GM12878 (cell line): Measurements from ENCODE around the gene NPAS3. TPM values are rescaled to one million over a fixed set of nuclear protein-coding genes. Genes with fewer than 3 reads are reported as not detected.

Experiments
- ATAC-seq: fragments of 200-7000 bp; cut with Tn5 transposase; 3 replicates; pipeline ENCODE4 v1.9.1; 2020; ENCODE audit warnings: mild to moderate bottlenecking, moderate library complexity
- BruUV-seq: library from RNA; stranded (reverse); fragments of 400-500 nt; replicated peaks from 2 replicates; lab custom pipeline; 2021; lab: Mats Ljungman, UMichigan
- CTCF ChIA-PET: fragments of 300-600 bp; sonication (Branson Sonifier 250); formaldehyde crosslinking; extraction: SDS; loops from one replicate; lab custom pipeline; 2021; ENCODE audit warnings: inconsistent platforms; lab: Yijun Ruan, JAX
- POLR2A ChIA-PET: fragments of 350-600 bp; formaldehyde crosslinking; extraction: SDS; loops from one replicate; lab custom pipeline; 2021; ENCODE audit warnings: inconsistent platforms; lab: Charles Lee
- RAD21 ChIA-PET: fragments of 300-600 bp; sonication (Branson Sonifier 250); formaldehyde crosslinking; loops from one replicate; lab custom pipeline; 2023; ENCODE audit warnings: antibody characterized with exemption; ENCODE audit not compliant: unreplicated experiment; lab: Charles Lee
- SMC1A ChIA-PET: fragments of 300-600 bp; sonication (Branson Sonifier 250); formaldehyde crosslinking; loops from one replicate; lab custom pipeline; 2023; ENCODE audit not compliant: unreplicated experiment, uncharacterized antibody; lab: Charles Lee
- DNase-seq: peaks from one replicate; pipeline ENCODE4 v3.0.0-alpha.2; 2011; ENCODE audit warnings: low read depth, low spot score
- FAIRE-seq: peaks from 3 replicates; lab custom pipeline; 2011; peaks lifted over from hg19 to GRCh38; lab: Jason Lieb, UNC
- H2AFZ ChIP-seq: 2 replicates; pipeline ENCODE4 v1.6.0; 2011; ENCODE audit warnings: low read depth, low read length, control low read depth; ENCODE audit not compliant: control insufficient read depth
- H3K27ac ChIP-seq: 2 replicates; pipeline ENCODE4 v1.5.1; 2011; ENCODE audit warnings: control low read depth; ENCODE audit not compliant: control insufficient read depth, insufficient read depth
- H3K27me3 ChIP-seq, 2 experiments: replicated peaks in 1 of 2; 2 replicates each; pipeline versions ENCODE4 v1.6.0 to v1.6.1; 2011; ENCODE audit warnings: low read length in 1 of 2; ENCODE audit not compliant: control insufficient read depth in 2 of 2, insufficient read depth in 2 of 2
- H3K36me3 ChIP-seq, 2 experiments: 2 replicates each; pipeline ENCODE4 v1.5.1; 2011; ENCODE audit warnings: low read length in 1 of 2; ENCODE audit not compliant: control insufficient read depth in 2 of 2, insufficient read depth in 2 of 2
- H3K4me1 ChIP-seq: 2 replicates; pipeline ENCODE4 v1.6.1; 2011; ENCODE audit warnings: mild to moderate bottlenecking, low read length, moderate library complexity, mixed read lengths; ENCODE audit not compliant: control insufficient read depth, insufficient read depth
- H3K4me2 ChIP-seq: 2 replicates; pipeline ENCODE4 v1.6.0; 2011; ENCODE audit warnings: control low read depth; ENCODE audit not compliant: control insufficient read depth, insufficient read depth
- H3K4me3 ChIP-seq: fragments of 200-600 bp; sonication (generic); 2 replicates; pipeline ENCODE4 v1.5.1; 2016
- H3K79me2 ChIP-seq: 2 replicates; pipeline ENCODE4 v1.6.0; 2011; ENCODE audit warnings: low read length; ENCODE audit not compliant: control insufficient read depth, insufficient read depth
- H3K9ac ChIP-seq: 2 replicates; pipeline ENCODE4 v1.8.0; 2011; ENCODE audit warnings: low read length, control low read depth, mixed read lengths; ENCODE audit not compliant: control insufficient read depth, insufficient read depth
- H3K9me3 ChIP-seq: replicated peaks from 3 replicates; pipeline ENCODE4 v1.5.1; 2011; ENCODE audit warnings: mild to moderate bottlenecking, low read length; ENCODE audit not compliant: control insufficient read depth, insufficient read depth
- H4K20me1 ChIP-seq: 2 replicates; pipeline ENCODE4 v1.6.0; 2011; ENCODE audit not compliant: control insufficient read depth, insufficient read depth
- CHD4 ChIP-seq: fragments of 200-600 bp; sonication (generic); IDR thresholded peaks from 2 replicates; pipeline ENCODE4 v1.6.1; 2016; ENCODE audit warnings: mild to moderate bottlenecking
- IKZF2 ChIP-seq, 2 experiments: fragments of 450-650 bp; IDR thresholded peaks; 2 replicates each; pipeline ENCODE4 v1.6.1; 2017; ENCODE audit warnings: mild to moderate bottlenecking in 2 of 2, moderate library complexity in 2 of 2
- KAT2A ChIP-seq: conservative IDR thresholded peaks from 2 replicates; pipeline ENCODE4 v1.6.1; 2011; ENCODE audit warnings: low read depth, low read length; ENCODE audit not compliant: control insufficient read depth
- NBN ChIP-seq: fragments of 450-650 bp; IDR thresholded peaks from 2 replicates; pipeline ENCODE4 v1.6.1; 2016
- NFIC ChIP-seq: IDR thresholded peaks from 2 replicates; pipeline ENCODE4 v1.6.1; 2012; ENCODE audit warnings: low read depth, mild to moderate bottlenecking, inconsistent platforms, low read length, moderate library complexity
- POLR2AphosphoS5 ChIP-seq: IDR thresholded peaks from 2 replicates; pipeline ENCODE4 v1.6.1; 2011; ENCODE audit warnings: mild to moderate bottlenecking, low read length, inconsistent platforms
- TAF1 ChIP-seq: IDR thresholded peaks from 2 replicates; pipeline ENCODE4 v1.6.1; 2011; ENCODE audit warnings: mild to moderate bottlenecking, low read depth, low read length, borderline replicate concordance
- TCF12 ChIP-seq: IDR thresholded peaks from 2 replicates; pipeline ENCODE4 v1.6.1; 2011; ENCODE audit warnings: low read depth, mild to moderate bottlenecking, low read length
- ZNF24 ChIP-seq: fragments of 450-650 bp; IDR thresholded peaks from 2 replicates; pipeline ENCODE4 v1.6.1; 2017; ENCODE audit warnings: antibody characterized with exemption, mild to moderate bottlenecking
- WGBS: methylation state at CpG from one replicate; pipeline ENCODE4 v1.1.6; 2016; ENCODE audit warnings: low lambda C conversion rate; ENCODE audit not compliant: insufficient replicate concordance, insufficient coverage; ENCODE audit errors: missing lambda C conversion rate; 5-methylcytosine and 5-hydroxymethylcytosine counted together
- in situ Hi-C: fragments of 300-500 bp; cut with MboI; formaldehyde crosslinking; loops from 9 replicates; pipeline ENCODE4 v1.14.3; 2018; ENCODE audit warnings: mixed read lengths
- intact Hi-C: fragments of 100-400 bp; cut with micrococcal nuclease; formaldehyde crosslinking; loops from one replicate; pipeline ENCODE4 v1.14.2; 2022; ENCODE audit not compliant: unreplicated experiment
- polyA plus RNA-seq, 11 experiments: library from polyadenylated mRNA; depleted of rRNA in 4 of 11; unstranded in 6 of 11; stranded (reverse) in 5 of 11; fragments of >200 nt; fragmentation: Nextera tagmentation in 4 of 11; fragmentation: Illumina TruSeq in 1 of 11; extraction: Ambion mirVana in 4 of 11; extraction: Trizol in 1 of 11; gene quantifications; 1 replicate in 1 of 11; 2 replicates in 10 of 11; pipeline versions ENCODE4 v1.2.1 to v1.2.3, GENCODE V29; 2011 to 2016; ENCODE audit warnings: inconsistent platforms in 2 of 11, missing spikeins in 2 of 11, low read depth in 1 of 11
- total RNA-seq, 4 experiments: library from RNA; depleted of rRNA in 3 of 4; stranded (reverse); fragments of >200 nt in 3 of 4; fragmentation: Illumina TruSeq in 1 of 4; extraction: Trizol in 1 of 4; gene quantifications; 2 replicates each; pipeline versions ENCODE4 v1.2.1 to v1.2.3, GENCODE V29; 2013 to 2021

The NPAS3 gene
- total and polyA plus RNA-seq, 10 of the 15 experiments (the other 5 are each of a cell fraction or from before 2014, with no cell fraction given) = under 0.01 to 2.7 (median 0.03) TPM; not detected in 6

DNA sequence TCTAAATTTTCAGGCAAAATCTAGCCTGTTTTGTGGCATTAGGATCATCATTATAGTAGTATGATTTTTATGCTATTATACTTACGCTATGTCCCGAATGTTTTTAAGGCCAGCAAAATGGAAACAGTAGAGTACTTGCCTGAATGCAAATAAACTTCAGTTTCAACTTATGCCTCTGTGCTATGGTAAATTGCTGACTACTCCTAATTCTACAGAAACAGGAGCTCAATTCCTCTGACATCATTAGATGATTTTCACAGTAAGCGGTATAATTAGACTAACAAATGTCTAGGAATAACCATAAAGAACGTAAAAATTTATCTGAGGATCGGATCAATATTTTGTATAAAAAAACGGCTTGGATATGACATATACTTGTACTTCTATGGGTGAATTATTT is 742.2 kb downstream of the NPAS3 start:
- H3K4me3 ChIP-seq = no peak overlapping the region
- no peak overlapping the region for H3K9ac ChIP-seq
- RAD21 ChIA-PET = interaction anchor here (0.6 to 13.3 kb wide), 7 partner anchors 10 to 169 kb away, joined by 3 to 264 read pairs (median 4); no protein-coding TSS in a partner anchor
- H3K79me2 ChIP-seq = no peaks in the 10 kb centered on the region
- SMC1A ChIA-PET = interaction anchor here (0.8 to 2.3 kb wide), 15 partner anchors 12 to 179 kb away, joined by 3 to 9 read pairs (median 4); no protein-coding TSS in a partner anchor
- H4K20me1 ChIP-seq = no peaks in the 10 kb centered on the region
- no peak overlapping the region for H2AFZ ChIP-seq
- H3K4me2 ChIP-seq = no peak overlapping the region
- POLR2A ChIA-PET = interaction anchor here (0.6 kb wide), 1 partner anchor 1033 kb away, joined by 5 read pairs; no protein-coding TSS in a partner anchor
- no peak for TF ChIP-seq TCF12
- TF ChIP-seq NFIC = no peak
- no peak for TF ChIP-seq KAT2A
- no peak for TF ChIP-seq CHD4
- no peak for TF ChIP-seq NBN
- TF ChIP-seq IKZF2 (IDR thresholded peaks at IDR 0.05) = no peak
- no peak for TF ChIP-seq ZNF24
- no peak for TF ChIP-seq TAF1
- TF ChIP-seq POLR2AphosphoS5 = no peak
- H3K27ac ChIP-seq = no peak overlapping the region
- CTCF ChIA-PET = interaction anchor here (0.7 to 13.0 kb wide), 2 partner anchors 110 to 169 kb away, joined by 3 to 334 read pairs; no protein-coding TSS in a partner anchor
- intact Hi-C loops = no loop called here
- H3K27me3 ChIP-seq = no peaks in the 10 kb centered on the region
- in situ Hi-C loops = no loop called here
- no peaks in the 10 kb centered on the region for H3K9me3 ChIP-seq
- no TSS peak for BruUV-seq
- 48% methylated on average over 6 of the region's 6 CpGs for WGBS
- no peaks in the 10 kb centered on the region for H3K36me3 ChIP-seq
- DNase-seq (no peak), ATAC-seq (no peak), FAIRE-seq (no peak)
- no peaks in the 10 kb centered on the region for H3K4me1 ChIP-seq
